Endothelial cell of umbilical vein (primary cell): Measurements from ENCODE around the gene EPS8. TPM values are rescaled to one million over a fixed set of nuclear protein-coding genes. Genes with fewer than 3 reads are reported as not detected.

Experiments
- BruUV-seq: library from RNA; stranded (reverse); fragments of 400-500 nt; replicated peaks from 2 replicates; lab custom pipeline; 2021; lab: Mats Ljungman, UMichigan
- CTCF ChIA-PET: fragments of 300-600, 350-600 bp; sonication (Branson Sonifier 250); formaldehyde crosslinking; loops from one replicate; lab custom pipeline; 2021; ENCODE audit warnings: antibody characterized with exemption, inconsistent platforms; lab: Charles Lee
- POLR2A ChIA-PET: fragments of 300-600, 350-600 bp; sonication (Branson Sonifier 250); formaldehyde crosslinking; loops from one replicate; lab custom pipeline; 2021; ENCODE audit warnings: antibody characterized with exemption, inconsistent platforms; lab: Charles Lee
- DNase-seq: peaks from one replicate; pipeline ENCODE4 v3.0.0-alpha.2; 2011; ENCODE audit warnings: low read depth, low spot score
- FAIRE-seq: peaks from 2 replicates; lab custom pipeline; 2011; peaks lifted over from hg19 to GRCh38; lab: Jason Lieb, UNC
- H2AFZ ChIP-seq: 2 replicates; pipeline ENCODE4 v1.6.0; 2012; ENCODE audit warnings: low read depth, low read length, control low read depth, inconsistent platforms
- H3K27ac ChIP-seq: 2 replicates; pipeline ENCODE4 v1.5.1; 2011; ENCODE audit warnings: low read depth, mild to moderate bottlenecking, control low read depth, low read length, moderate library complexity; ENCODE audit not compliant: insufficient read depth
- H3K27me3 ChIP-seq, 2 experiments: 2 replicates each; pipeline versions ENCODE4 v1.6.0 to v1.6.1; 2011; ENCODE audit warnings: low read length in 2 of 2, mixed read lengths in 1 of 2; ENCODE audit not compliant: control insufficient read depth in 2 of 2, insufficient read depth in 2 of 2
- H3K36me3 ChIP-seq, 2 experiments: 2 replicates in 1 of 2; 3 replicates in 1 of 2; pipeline ENCODE4 v1.5.1; 2011; ENCODE audit warnings: low read length in 2 of 2, mild to moderate bottlenecking in 1 of 2, moderate library complexity in 1 of 2; ENCODE audit not compliant: control insufficient read depth in 2 of 2, insufficient read depth in 2 of 2; ENCODE audit errors: extremely low read depth in 1 of 2
- H3K4me1 ChIP-seq: 3 replicates; pipeline ENCODE4 v1.5.1; 2011; ENCODE audit warnings: mild to moderate bottlenecking, low read length; ENCODE audit not compliant: control insufficient read depth, insufficient read depth; ENCODE audit errors: extremely low read depth
- H3K4me2 ChIP-seq: 2 replicates; pipeline ENCODE4 v1.6.1; 2011; ENCODE audit warnings: low read length, control low read depth, mixed read lengths; ENCODE audit not compliant: insufficient read depth
- H3K4me3 ChIP-seq, 3 experiments: fragments of 200-600 bp in 1 of 3; sonication (generic), shearing (Covaris generic) in 1 of 3; replicated peaks in 1 of 3; 2 replicates each; pipeline ENCODE4 v1.5.1; 2011 to 2016; ENCODE audit warnings: control low read depth in 3 of 3, low read length in 3 of 3, mild to moderate bottlenecking in 2 of 3, inconsistent platforms in 1 of 3, low read depth in 1 of 3, moderate library complexity in 1 of 3; ENCODE audit not compliant: insufficient read depth in 1 of 3
- H3K79me2 ChIP-seq: 2 replicates; pipeline ENCODE4 v1.6.0; 2012; ENCODE audit warnings: low read length, inconsistent platforms; ENCODE audit not compliant: control insufficient read depth, insufficient read depth
- H3K9ac ChIP-seq: replicated peaks from 2 replicates; pipeline ENCODE3; 2011; ENCODE audit warnings: low read length, control low read depth; ENCODE audit not compliant: insufficient read depth; ENCODE audit errors: extremely low read depth
- H3K9me1 ChIP-seq: replicated peaks from 3 replicates; pipeline ENCODE4 v1.6.0; 2011; ENCODE audit warnings: mild to moderate bottlenecking, low read length; ENCODE audit not compliant: control insufficient read depth, insufficient read depth; ENCODE audit errors: extremely low read depth
- H3K9me3 ChIP-seq: replicated peaks from 2 replicates; pipeline ENCODE4 v1.5.1; 2012; ENCODE audit warnings: low read length, inconsistent platforms; ENCODE audit not compliant: control insufficient read depth, insufficient read depth
- H4K20me1 ChIP-seq: replicated peaks from 2 replicates; pipeline ENCODE3; 2011; ENCODE audit warnings: mild to moderate bottlenecking, low read length; ENCODE audit not compliant: control insufficient read depth, insufficient read depth; ENCODE audit errors: extremely low read depth
- CTCF ChIP-seq, 2 donors: IDR thresholded peaks; 1 replicate in 1 of 2; 2 replicates in 1 of 2; pipeline ENCODE4 v1.5.1; 2011; ENCODE audit warnings: low read length in 2 of 2, mild to moderate bottlenecking in 2 of 2, moderate library complexity in 2 of 2, control low read depth in 1 of 2, inconsistent platforms in 1 of 2, low read depth in 1 of 2; ENCODE audit not compliant: insufficient read depth in 1 of 2; ENCODE audit errors: extremely low read depth in 1 of 2
- EZH2 ChIP-seq: IDR thresholded peaks from 2 replicates; pipeline ENCODE4 v1.6.1; 2012; ENCODE audit warnings: borderline replicate concordance, low read depth, mild to moderate bottlenecking, moderate library complexity, low read length, inconsistent platforms; ENCODE audit not compliant: severe bottlenecking
- GATA2 ChIP-seq: IDR thresholded peaks from 2 replicates; pipeline ENCODE4 v1.7.0; 2011; ENCODE audit warnings: low read depth, mild to moderate bottlenecking, moderate library complexity, mixed read lengths, low read length; ENCODE audit not compliant: insufficient read length, insufficient read depth
- JUN ChIP-seq: IDR thresholded peaks from 2 replicates; pipeline ENCODE4 v1.6.1; 2011; ENCODE audit warnings: borderline replicate concordance, low read depth; ENCODE audit not compliant: insufficient read length, insufficient read depth
- MAX ChIP-seq: IDR thresholded peaks from 2 replicates; pipeline ENCODE4 v1.6.1; 2011; ENCODE audit not compliant: insufficient read depth, insufficient read length
- POLR2AphosphoS5 ChIP-seq: IDR thresholded peaks from 2 replicates; pipeline ENCODE4 v1.6.1; 2012; ENCODE audit warnings: low read depth, mild to moderate bottlenecking, control low read depth, low read length, moderate library complexity; ENCODE audit not compliant: insufficient read depth
- dilution Hi-C: fragments of 300-500 bp; cut with MboI; formaldehyde crosslinking; loops from one replicate; pipeline ENCODE4 v1.15.0; 2019; ENCODE audit warnings: low sequenced_read_pairs; ENCODE audit not compliant: extremely low pct_ligation_motif_present
- intact Hi-C: fragments of 100-400 bp; cut with micrococcal nuclease; formaldehyde crosslinking; loops from one replicate; pipeline ENCODE4 v1.10.0; 2022
- polyA plus RNA-seq, 4 experiments: library from polyadenylated mRNA; depleted of rRNA in 3 of 4; stranded (reverse) in 3 of 4; unstranded in 1 of 4; fragments of >200 nt; gene quantifications; 2 replicates each; pipeline versions ENCODE4 v1.2.1 to v1.2.3, GENCODE V29; 2011 to 2012; ENCODE audit warnings: missing spikeins in 1 of 4
- total RNA-seq: library from RNA; stranded (reverse); gene quantifications from 2 replicates; pipeline ENCODE4 v1.2.3, GENCODE V29; 2021

The EPS8 gene
- total and polyA plus RNA-seq, 2 donors (not counting 3 experiments of a cell fraction or from before 2014, with no cell fraction given): 8.4 to 11.9 TPM

DNA sequence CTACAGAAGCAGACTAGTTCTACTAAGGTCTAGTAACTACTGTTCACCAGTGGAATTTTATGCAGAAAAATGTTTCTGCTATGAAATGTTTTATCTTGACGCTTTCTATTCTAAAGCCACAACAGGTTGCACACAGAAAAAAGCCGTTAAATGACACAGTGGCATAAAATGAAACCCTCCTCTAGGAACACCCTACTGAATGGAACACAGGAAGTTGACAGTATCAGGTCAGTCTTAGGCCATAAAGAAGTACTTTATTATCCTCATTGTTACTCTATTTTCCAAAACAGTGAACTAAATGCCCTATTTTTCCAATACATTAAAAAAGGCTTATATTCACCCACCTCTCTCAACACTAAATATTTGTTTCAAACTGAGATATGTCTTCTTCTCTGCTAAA, 21.9 kb downstream of the EPS8 start:
- DNase-seq: no peak
- dilution Hi-C loops: no loop called here
- no peak overlapping the region for H3K27ac ChIP-seq
- no peaks in the 10 kb centered on the region for H3K27me3 ChIP-seq
- no peaks in the 10 kb centered on the region for H3K9me3 ChIP-seq
- no peaks in the 10 kb centered on the region for H3K36me3 ChIP-seq
- no peak overlapping the region for H2AFZ ChIP-seq
- intact Hi-C loops: no loop called here
- peaks cover 2% of the 10 kb centered on the region for H4K20me1 ChIP-seq
- no peak overlapping the region for H3K9ac ChIP-seq
- H3K79me2 ChIP-seq: no peaks in the 10 kb centered on the region
- ChIA-PET POLR2A (no interaction called here), CTCF (interaction anchor here (1.4 kb wide), 1 partner anchor 15 kb away, joined by 3 read pairs; no protein-coding TSS in a partner anchor)
- no peak overlapping the region for H3K4me3 ChIP-seq
- H3K9me1 ChIP-seq: no peaks in the 10 kb centered on the region
- FAIRE-seq: no peak
- no TSS peak for BruUV-seq
- TF ChIP-seq POLR2AphosphoS5 (no peak), EZH2 (no peak), JUN (no peak), GATA2 (no peak), CTCF (IDR thresholded peaks at IDR 0.05; ENCODE audit: extremely low read depth in 1 of 2, insufficient read depth in 1 of 2, low read depth in 1 of 2, low read length in 2 of 2) (no peak), MAX (no peak)
- no peak overlapping the region for H3K4me2 ChIP-seq
- H3K4me1 ChIP-seq: no peaks in the 10 kb centered on the region
